Stimulated activated CD4-positive, alpha-beta T cell treated with anti-CD3 and anti-CD28 coated beads, Interleukin-4, amount 100 ng/mL, for 48 hours (primary cell): Measurements from ENCODE around the gene RFX4.
"Not testable (repeated sequence)": the region's sequence is repeated elsewhere in the genome, so short reads cannot be mapped to it uniquely, and the experiment has no call there.

Experiments
- DNase-seq, 2 donors: peaks; one replicate each; pipeline ENCODE4 v3.0.0-alpha.2; 2020; ENCODE audit warnings: low read depth in 2 of 2

The RFX4 gene

DNA sequence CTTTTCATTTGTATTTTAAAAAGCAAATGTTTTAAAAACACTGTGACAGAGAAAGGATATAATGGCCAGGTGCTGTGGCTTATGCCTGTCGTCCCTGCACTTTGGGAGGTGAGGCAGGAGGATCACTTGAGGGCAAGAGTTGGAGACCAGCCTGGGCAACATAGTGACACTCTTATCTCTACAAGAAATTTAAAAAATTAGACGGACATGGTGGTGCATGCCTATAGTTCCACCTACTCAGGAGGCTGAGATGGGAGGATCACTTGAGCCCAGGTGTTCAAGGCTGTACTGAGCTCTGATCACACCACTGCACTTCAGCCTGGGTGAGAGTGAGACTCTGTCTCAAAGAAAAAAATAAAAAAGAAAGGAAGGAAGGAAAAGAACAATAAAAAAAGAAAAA, 7.8 kb downstream of the RFX4 start:
- no peak for DNase-seq

DNA sequence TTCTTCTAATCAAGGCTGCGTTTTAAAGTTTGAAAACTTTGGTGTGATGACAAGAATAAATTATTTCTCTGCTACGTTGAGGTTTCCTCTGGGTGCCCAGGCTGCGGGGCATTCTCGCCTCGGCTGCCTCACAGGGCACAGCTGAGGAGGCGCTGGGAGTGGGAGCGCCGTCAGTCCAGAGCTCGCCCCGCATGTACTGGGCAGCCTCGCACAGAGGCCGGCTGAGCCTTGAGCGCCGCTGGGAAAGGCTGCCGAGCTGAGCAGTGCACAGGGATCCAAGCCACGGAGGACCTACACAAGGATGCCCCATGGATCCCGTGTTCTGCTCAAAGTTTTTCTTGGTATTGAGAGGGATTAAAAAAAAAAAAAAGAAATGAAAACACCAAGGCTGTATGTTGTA, 11.6 kb downstream of the RFX4 start:
- DNase-seq: no peak

DNA sequence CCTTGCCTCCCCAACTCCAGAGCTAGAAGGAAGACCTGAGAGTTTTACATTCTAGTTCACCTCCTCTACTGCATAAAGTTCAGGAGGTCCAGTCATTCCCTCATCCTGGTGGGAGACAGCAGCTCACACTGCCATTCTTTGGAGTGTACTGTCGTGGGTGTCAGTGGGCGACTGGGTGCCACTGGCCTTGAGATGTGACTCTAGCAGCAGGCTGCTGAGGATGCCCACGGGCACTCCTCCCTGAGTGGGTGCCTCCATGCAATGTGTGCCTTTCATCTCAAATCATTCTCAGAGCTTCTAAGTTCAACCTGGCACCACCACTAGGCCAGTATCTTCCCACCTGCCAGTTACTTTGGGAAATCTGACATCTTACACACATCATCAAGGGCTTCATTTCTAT, 12.5 kb downstream of the RFX4 start:
- DNase-seq: no peak

- no peak for DNase-seq
Measured at GRCh38 chr12:106598003-106598402, 15.2 kb downstream of the RFX4 start.

GRCh38 chr12:106599302-106599701, 16.5 kb downstream of the RFX4 start:
- DNase-seq: no peak

DNA sequence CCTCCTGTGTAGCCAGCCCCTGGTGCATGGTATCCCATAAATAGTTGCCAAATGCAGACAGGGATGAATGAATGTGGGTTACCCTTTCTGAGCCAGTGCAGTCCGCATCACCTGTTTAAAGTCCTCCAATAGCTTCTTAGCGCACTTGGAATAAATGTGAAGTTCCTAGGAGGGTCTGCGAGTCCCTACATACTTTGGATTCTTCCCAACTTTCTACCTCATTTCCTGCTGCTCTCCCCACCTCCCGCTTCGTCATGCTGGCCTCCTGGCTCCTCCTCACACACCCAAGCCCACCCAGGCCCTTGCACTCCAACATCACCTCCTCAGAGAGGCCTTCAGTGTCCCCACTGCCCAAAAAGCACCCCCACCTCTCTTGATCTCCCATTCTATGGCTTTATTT, 17.7 kb downstream of the RFX4 start:
- no peak for DNase-seq

DNA sequence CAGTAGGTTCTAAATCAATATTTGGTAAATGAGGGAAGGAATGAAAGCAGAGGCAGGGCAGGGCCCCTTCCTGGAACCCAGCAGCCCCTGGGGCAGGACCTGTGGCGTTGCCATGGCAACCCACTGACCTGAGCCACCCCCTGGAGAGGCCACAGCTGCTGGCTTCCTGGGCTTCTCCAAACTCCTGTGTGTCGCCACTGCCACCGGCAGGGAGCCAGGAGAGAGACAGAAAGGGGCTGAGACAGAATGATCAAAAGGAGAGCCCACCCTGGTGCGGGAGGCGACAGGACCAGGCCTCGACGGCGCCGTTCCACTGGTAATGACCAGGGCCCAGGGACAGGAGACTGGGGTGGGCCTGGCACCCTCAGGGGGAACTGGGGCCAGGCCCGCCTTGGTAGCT, 18.2 kb downstream of the RFX4 start:
- no peak for DNase-seq

DNA sequence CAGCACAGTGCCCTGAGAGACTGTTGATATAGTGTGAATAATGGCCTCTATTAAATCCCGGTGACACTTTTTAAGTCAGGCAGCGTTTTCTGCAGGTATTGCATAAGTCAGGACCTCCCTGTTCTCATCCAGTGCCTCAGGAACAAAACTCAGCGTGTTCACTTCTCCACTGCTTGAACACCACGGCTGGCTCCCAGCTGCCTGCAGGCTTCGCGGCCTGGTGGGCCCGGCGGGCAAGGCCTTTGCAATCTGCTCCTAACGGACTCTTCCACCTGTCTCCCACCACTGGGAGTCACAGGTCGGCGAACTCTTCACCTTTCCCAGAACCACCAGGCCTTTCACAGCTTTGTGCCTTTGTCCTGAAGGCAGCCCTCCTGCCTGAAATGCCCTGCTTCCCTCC, 18.7 kb downstream of the RFX4 start:
- no peak for DNase-seq

- DNase-seq: no peak
Measured at GRCh38 chr12:106602076-106602475, 19.3 kb downstream of the RFX4 start.

DNA sequence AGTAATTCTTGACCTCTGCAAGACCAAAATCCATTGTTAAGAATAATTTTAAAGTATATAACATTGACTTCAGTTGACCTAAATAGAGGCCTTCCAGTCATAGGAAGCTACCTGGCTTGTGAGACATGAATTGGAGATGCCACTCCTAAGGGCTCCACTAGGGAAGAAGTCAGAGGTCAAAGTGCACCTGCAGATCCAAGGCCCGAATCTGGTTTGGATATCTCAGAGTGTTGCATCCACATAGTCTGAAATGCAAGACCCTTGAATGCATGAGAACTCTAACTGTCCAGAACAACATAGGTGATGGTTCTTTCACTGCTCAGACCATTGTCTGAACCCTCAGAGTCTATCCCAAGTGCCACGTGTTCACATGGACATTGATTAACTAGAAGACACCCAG, 22.4 kb downstream of the RFX4 start:
- no peak for DNase-seq

- DNase-seq: not testable (repeated sequence)
Measured at GRCh38 chr12:106620588-106620987, 37.8 kb downstream of the RFX4 start.

- DNase-seq: no peak
Measured at GRCh38 chr12:106625976-106626375, 43.2 kb downstream of the RFX4 start.

GRCh38 chr12:106629797-106630659, 47.2 kb downstream of the RFX4 start:
- DNase-seq: no peak

GRCh38 chr12:106631150-106631549, 48.3 kb downstream of the RFX4 start:
- DNase-seq: no peak

- DNase-seq: no peak
Measured at GRCh38 chr12:106631797-106632196, 49.0 kb downstream of the RFX4 start.

- DNase-seq: no peak
Measured at GRCh38 chr12:106632797-106633450, 50.1 kb downstream of the RFX4 start.

DNA sequence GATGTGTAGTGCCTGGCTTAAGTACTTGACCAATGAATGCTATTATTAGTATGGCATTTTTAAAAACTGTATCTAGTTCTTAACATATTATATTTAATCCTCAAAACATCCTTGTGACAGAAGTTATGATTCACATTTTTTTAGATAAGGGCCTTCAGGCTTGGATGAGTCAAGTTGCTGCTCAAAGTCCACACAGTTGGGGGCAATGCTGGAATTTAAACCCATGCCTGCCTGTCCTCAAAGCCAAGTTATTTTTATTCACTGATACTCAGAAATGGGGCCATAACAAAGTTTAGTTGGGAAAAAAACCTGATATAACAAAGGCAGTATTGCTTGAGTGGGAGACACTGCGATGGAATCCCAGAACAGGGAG, 50.6 kb downstream of the RFX4 start:
- no peak for DNase-seq

GRCh38 chr12:106634206-106634605, 51.4 kb downstream of the RFX4 start:
- DNase-seq: no peak

DNA sequence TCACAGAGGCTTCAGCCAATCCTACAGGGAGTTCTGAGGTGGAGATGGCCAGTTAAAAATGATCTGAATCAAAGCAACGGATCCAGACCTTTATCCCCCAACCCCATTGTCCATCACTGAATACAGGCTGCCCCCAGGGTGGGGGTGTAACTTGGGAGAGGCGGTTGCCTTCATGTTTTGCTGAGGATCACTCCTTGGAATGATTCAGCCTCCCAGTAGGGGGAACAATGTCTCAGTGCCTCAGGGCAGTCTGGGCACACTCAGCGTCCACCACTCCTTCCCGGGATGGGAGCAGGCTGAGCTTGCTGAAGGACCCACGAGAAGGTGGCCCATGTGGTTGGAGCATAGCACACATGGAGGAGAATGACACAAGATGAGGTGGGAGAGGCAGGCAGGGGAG, 60.2 kb downstream of the RFX4 start:
- no peak for DNase-seq

DNA sequence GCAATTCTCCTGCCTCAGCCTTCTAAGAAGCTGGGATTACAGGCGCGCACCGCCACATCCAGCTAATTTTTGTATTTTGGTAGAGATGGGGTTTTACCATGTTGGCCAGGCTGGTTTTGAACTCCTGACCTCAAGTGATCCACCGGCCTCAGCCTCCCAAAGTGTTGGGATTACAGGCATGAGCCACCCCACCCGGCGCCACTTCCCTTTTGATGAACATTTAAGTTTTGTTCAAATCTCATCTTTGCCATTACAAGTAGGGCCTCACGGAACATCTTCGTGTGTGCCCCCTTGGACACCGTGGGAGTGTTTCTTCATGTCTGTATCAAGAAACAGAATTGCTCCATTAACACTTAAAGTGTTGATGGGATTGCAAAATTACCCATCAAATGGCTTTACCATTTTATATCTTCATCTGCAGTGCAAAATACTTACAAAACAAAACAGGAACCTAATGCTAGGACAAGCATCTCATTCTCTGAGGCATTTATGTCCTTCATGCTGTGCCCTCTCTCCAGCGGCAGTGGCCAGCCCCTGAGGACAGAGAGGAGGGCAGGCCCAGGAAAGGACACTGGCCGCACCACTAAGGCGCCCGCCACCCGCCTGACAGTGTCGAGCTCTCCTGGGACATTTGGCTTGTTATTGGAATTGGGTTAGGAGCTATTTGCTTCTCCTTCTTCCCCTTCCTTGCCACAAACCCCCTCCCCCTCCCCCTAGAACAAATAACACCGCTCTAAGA, 61.7 kb downstream of the RFX4 start:
- DNase-seq: no peak

GRCh38 chr12:106645074-106645421, 62.2 kb downstream of the RFX4 start:
- DNase-seq: no peak

DNA sequence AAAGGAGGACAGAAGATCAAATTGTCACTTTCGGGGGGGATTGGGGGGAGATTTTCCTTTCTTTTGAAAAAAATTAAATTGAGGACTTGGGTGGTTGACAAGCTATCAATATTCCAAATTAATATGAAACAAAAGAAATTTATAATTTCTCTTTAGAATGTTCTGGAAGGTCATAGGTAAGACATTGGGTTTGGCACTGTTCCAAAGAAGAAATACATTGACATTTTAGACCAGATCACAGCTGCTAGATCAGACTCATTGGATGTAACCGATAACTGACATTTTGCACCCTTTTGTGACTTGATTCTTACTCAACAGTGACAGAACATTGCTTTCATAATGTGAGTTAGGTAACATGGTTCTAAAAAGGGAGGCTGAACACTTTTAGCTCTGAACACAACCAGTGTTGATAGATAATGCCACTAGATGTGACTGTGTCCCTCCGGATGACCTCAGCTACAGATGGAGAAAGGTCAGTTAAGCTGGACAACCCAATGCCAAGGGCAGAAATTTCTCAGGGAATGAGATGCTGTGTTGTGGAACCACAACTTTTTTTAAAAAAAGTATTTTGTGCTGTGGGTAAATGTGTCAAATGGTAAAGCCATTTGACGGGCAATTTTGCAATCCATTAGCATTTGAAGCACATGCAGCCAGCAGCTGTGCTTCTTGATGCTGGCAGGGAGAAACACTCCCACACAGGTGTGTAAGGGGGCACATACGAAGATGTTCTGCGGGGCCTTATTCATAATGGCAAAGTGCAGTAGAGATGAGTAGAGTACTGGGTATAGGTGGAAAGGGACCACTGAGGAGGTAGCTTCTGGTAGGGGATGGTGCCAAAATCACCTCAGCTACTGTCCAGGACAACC, 62.9 kb downstream of the RFX4 start:
- DNase-seq: no peak
